HG03103 (cell line): ENCODE data around the gene EVX2.

Experiments used
- ATAC-seq: cut with Tn5 transposase; IDR thresholded peaks from one replicate; pipeline ENCODE4 v1.9.1; 2021; ENCODE audit warnings: low read depth; ENCODE audit not compliant: unreplicated experiment

EVX2 gene

GRCh38 chr2:176097820-176098365 is 14.1 kb upstream of the EVX2 start:
- no peak for ATAC-seq

- peak; percentile 72 for ATAC-seq
Observed at GRCh38 chr2:176096986-176097819, 13.4 kb upstream of the EVX2 start.

- no peak for ATAC-seq
Observed at GRCh38 chr2:176096243-176096985, 12.7 kb upstream of the EVX2 start.

- ATAC-seq, result no peak
Observed at GRCh38 chr2:176095421-176095820, 11.7 kb upstream of the EVX2 start.

GRCh38 chr2:176094349-176094748 is 10.6 kb upstream of the EVX2 start:
- no peak for ATAC-seq

GRCh38 chr2:176093898-176094249 is 10.1 kb upstream of the EVX2 start:
- ATAC-seq, result no peak

- no peak for ATAC-seq
Observed at GRCh38 chr2:176093145-176093897, 9.6 kb upstream of the EVX2 start.

- ATAC-seq, result no peak
Observed at GRCh38 chr2:176092270-176093144, 8.7 kb upstream of the EVX2 start, which contains the start of gene HOXD13. HOXD13 (plus strand) TSS chr2:176092721; CDS start chr2:176092891, 170 bp downstream.

GRCh38 chr2:176091329-176092258 is 7.8 kb upstream of the EVX2 start:
- no peak for ATAC-seq

- ATAC-seq, result no peak
Observed at GRCh38 chr2:176090862-176091261, 7.1 kb upstream of the EVX2 start.

GRCh38 chr2:176089843-176090395 is 6.2 kb upstream of the EVX2 start:
- no peak for ATAC-seq

- ATAC-seq, result no peak
Observed at GRCh38 chr2:176088937-176089842, 5.4 kb upstream of the EVX2 start.

GRCh38 chr2:176088048-176088936 is 4.5 kb upstream of the EVX2 start:
- ATAC-seq, result peak; percentile 48

- no peak for ATAC-seq
Observed at GRCh38 chr2:176087330-176088047, 3.7 kb upstream of the EVX2 start.

- ATAC-seq, result no peak
Observed at GRCh38 chr2:176085861-176086771, 2.4 kb upstream of the EVX2 start.
